Fibroblast of villous mesenchyme (primary cell): ENCODE data around the gene LAMB4. TPM values are rescaled to one million over a fixed set of nuclear protein-coding genes. Genes with fewer than 3 reads are reported as not detected.

Experiments used
- DNase-seq: peaks from one replicate; pipeline ENCODE4 v3.0.0-alpha.2; 2010; ENCODE audit warnings: low read depth
- H3K4me3 ChIP-seq: 2 replicates; pipeline ENCODE4 v1.5.1; 2011; ENCODE audit warnings: low read depth, mild to moderate bottlenecking, low read length
- CTCF ChIP-seq: IDR thresholded peaks from 2 replicates; pipeline ENCODE4 v1.5.1; 2012; ENCODE audit warnings: low read depth, mild to moderate bottlenecking, low read length; ENCODE audit not compliant: insufficient read depth
- total RNA-seq: library from RNA; depleted of rRNA; stranded (reverse); fragments of >200 nt; gene quantifications from 2 replicates; pipeline ENCODE4 v1.2.3, GENCODE V29; 2012

The LAMB4 gene
- total RNA-seq, 1 donor: under 0.01 TPM

GRCh38 chr7:108027239-108027638 lies 102.9 kb downstream of the LAMB4 start:
- H3K4me3 ChIP-seq: no peak overlapping the region
- no peak for TF ChIP-seq CTCF
- no peak for DNase-seq

DNA sequence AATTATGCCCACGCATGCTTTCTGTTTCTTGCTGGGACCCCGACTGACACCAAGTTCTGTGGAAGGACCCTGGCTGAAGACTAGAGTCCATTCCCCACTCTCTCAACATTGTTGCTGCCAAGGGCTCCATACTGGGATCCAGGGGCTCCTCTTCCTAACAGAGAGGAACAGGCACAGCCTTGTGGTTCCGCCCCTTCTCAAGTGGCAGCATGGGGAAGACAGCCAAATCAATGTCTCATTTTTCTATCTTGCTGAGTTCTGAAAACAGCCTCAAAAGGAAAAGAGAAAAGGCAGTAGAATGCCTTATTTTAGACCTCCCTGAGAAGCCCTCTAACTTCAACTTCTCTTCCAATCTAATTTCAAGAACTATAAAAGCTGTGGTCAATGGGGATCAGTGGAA lies 103.5 kb downstream of the LAMB4 start:
- TF ChIP-seq CTCF: no peak
- H3K4me3 ChIP-seq: no peak overlapping the region
- DNase-seq: no peak

GRCh38 chr7:108026116-108026515 lies 104.0 kb downstream of the LAMB4 start:
- DNase-seq: no peak
- no peak for TF ChIP-seq CTCF
- H3K4me3 ChIP-seq: no peak overlapping the region

GRCh38 chr7:108024538-108024937 lies 105.6 kb downstream of the LAMB4 start:
- TF ChIP-seq CTCF: no peak
- H3K4me3 ChIP-seq: no peak overlapping the region
- no peak for DNase-seq

DNA sequence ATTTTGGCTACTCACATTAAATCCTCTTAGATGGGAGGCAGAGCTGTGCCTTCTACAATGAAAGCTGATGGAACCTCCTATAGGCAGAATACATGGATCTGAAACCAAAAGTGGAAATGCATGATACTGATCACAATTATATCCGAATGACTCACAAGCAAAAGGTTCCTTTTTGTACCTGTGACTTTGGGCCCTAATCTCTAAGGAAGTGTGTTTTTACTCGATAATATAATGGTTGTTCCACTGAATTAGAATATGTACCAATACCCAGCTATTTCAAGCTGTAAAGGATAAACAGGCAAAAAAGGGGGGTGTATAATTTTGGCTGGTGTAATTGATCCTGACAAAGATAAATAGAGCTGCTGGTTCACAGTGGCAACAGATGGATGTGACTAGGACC lies 109.6 kb downstream of the LAMB4 start:
- no peak for TF ChIP-seq CTCF
- H3K4me3 ChIP-seq: no peak overlapping the region

GRCh38 chr7:108018668-108019067 lies 111.5 kb downstream of the LAMB4 start:
- DNase-seq: no peak
- TF ChIP-seq CTCF: no peak
- no peak overlapping the region for H3K4me3 ChIP-seq

More for the DNA sequence above, 109.6 kb downstream of the LAMB4 start:
- DNase-seq: no peak

GRCh38 chr7:108017776-108018151 lies 112.4 kb downstream of the LAMB4 start:
- no peak overlapping the region for H3K4me3 ChIP-seq
- no peak for DNase-seq
- TF ChIP-seq CTCF: no peak
